Measurements from ENCODE around the gene ST6GALNAC3. TPM values are rescaled to one million over a fixed set of nuclear protein-coding genes. Genes with fewer than 3 reads are reported as not detected.

ST6GALNAC3 gene
- total RNA-seq, 6 experiments from 2014 or later: 1.4 to 3.2 (median 2.6) TPM

DNA sequence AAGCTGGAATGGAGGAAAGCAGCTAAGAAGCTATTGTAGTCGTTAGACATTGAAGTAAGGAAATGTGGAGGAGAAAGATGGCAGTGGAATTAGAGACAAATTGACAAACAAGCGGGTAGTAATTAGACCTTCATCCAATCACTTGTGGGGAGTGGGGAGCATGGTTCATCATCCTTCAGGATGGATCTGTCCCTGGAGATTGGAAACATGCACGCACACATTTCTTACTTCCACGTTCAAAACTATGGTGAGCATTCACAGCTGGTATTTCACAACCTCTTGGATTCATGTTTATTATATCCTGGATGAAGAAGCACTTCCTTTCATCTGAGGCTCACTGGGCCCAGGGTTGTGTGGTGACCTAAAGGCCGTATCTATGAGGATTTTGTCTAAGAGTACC, 188.1 kb downstream of the ST6GALNAC3 start:
- Histone ChIP-seq H3K4me1 (no peaks in the 10 kb centered on the region), H3K27ac (no peak overlapping the region), H3K36me3 (no peaks in the 10 kb centered on the region), H3K4me3 (no peak overlapping the region), H3K9me3 (no peaks in the 10 kb centered on the region), H3K27me3 (no peaks in the 10 kb centered on the region)
- intact Hi-C loops (cut with DNase I): no loop called here
- no peak for DNase-seq
- 65% methylated on average over 5 of the region's 5 CpGs for WGBS (ENCODE audit: insufficient coverage, low coverage, low lambda C conversion rate, missing lambda C conversion rate)
- ATAC-seq: no peak
- no peak for TF ChIP-seq POLR2A (IDR thresholded peaks at IDR 0.05)
- TF ChIP-seq, protein P1, sequence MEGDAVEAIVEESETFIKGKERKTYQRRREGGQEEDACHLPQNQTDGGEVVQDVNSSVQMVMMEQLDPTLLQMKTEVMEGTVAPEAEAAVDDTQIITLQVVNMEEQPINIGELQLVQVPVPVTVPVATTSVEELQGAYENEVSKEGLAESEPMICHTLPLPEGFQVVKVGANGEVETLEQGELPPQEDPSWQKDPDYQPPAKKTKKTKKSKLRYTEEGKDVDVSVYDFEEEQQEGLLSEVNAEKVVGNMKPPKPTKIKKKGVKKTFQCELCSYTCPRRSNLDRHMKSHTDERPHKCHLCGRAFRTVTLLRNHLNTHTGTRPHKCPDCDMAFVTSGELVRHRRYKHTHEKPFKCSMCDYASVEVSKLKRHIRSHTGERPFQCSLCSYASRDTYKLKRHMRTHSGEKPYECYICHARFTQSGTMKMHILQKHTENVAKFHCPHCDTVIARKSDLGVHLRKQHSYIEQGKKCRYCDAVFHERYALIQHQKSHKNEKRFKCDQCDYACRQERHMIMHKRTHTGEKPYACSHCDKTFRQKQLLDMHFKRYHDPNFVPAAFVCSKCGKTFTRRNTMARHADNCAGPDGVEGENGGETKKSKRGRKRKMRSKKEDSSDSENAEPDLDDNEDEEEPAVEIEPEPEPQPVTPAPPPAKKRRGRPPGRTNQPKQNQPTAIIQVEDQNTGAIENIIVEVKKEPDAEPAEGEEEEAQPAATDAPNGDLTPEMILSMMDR (IDR thresholded peaks at IDR 0.05): no peak

DNA sequence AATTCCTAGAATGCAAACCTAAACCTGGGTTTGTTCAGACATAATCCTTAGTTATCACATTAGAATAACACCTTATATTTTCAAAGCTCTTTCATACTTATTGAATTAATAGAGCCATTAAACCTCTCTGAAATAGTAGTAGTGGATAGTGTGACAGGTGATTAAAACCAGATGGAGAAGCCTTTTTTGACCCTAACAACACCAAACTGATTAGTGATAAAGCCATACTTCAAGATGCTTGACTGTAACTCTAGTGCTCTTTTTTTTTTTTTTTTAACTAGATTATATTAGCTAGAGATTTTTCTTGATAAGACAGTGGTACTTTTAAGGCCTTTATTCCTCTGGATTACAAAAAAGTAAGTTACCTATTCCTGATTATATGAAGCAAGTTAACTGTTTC, 190.1 kb downstream of the ST6GALNAC3 start:
- no peak overlapping the region for H3K27ac ChIP-seq
- H3K9me3 ChIP-seq: no peaks in the 10 kb centered on the region
- intact Hi-C loops (cut with DNase I): no loop called here
- TF ChIP-seq, protein P1 (IDR thresholded peaks at IDR 0.05): no peak
- TF ChIP-seq POLR2A (IDR thresholded peaks at IDR 0.05): no peak
- no peaks in the 10 kb centered on the region for H3K36me3 ChIP-seq
- H3K4me3 ChIP-seq: no peak overlapping the region
- no peaks in the 10 kb centered on the region for H3K27me3 ChIP-seq
- ATAC-seq: no peak
- no peaks in the 10 kb centered on the region for H3K4me1 ChIP-seq
- no peak for DNase-seq

DNA sequence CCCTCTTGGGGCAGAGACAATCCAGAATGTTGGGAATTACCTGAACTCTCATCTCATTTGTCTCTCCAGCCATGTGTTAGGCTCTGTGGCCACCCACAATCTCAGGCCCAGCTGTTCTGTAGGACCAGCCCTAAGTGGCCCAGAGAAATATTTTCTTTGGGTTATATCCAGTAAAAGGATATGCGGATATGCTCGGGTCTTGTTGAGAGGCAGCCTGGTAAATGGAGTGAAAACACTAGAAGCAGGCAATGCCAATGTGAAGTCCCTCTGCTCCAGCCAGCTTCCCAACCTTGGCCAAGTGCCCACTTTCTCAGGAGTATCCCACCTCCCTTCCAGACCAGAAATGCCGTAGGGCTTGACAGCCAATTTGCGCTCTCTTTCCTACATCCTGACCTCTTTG, 192.2 kb downstream of the ST6GALNAC3 start:
- DNase-seq: no peak
- no peaks in the 10 kb centered on the region for H3K4me1 ChIP-seq
- TF ChIP-seq, protein P1 (IDR thresholded peaks at IDR 0.05): no peak
- TF ChIP-seq POLR2A (IDR thresholded peaks at IDR 0.05): no peak
- H3K4me3 ChIP-seq: no peak overlapping the region
- H3K36me3 ChIP-seq: no peaks in the 10 kb centered on the region
- no peaks in the 10 kb centered on the region for H3K9me3 ChIP-seq
- no peaks in the 10 kb centered on the region for H3K27me3 ChIP-seq
- no peak for ATAC-seq
- H3K27ac ChIP-seq: no peak overlapping the region
- intact Hi-C loops (cut with DNase I): no loop called here
- 80% methylated on average over 2 of the region's 4 CpGs for WGBS (ENCODE audit: insufficient coverage, low coverage, low lambda C conversion rate, missing lambda C conversion rate)

DNA sequence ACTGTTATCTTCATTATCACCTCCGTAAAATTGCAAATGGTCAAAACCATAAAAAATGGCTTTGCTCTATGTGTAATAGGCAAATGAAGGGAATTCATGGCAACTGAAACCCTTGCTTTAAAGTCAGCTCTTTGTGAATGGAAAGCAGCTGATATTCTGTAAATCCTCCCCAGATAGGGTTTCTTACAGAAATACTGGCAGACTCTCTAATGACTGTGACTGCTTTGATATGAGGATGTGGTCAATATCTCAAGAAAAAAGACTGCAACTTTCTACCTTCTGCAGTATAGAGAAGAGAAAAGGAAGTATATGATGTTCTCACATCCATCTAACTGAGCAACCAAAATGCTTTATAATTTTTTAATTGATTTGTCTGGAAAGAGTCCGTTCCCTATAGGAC, 193.1 kb downstream of the ST6GALNAC3 start:
- H3K9me3 ChIP-seq: no peaks in the 10 kb centered on the region
- no peaks in the 10 kb centered on the region for H3K36me3 ChIP-seq
- intact Hi-C loops (cut with DNase I): no loop called here
- TF ChIP-seq POLR2A (IDR thresholded peaks at IDR 0.05): no peak
- TF ChIP-seq, protein P1 (IDR thresholded peaks at IDR 0.05): no peak
- no peak for DNase-seq
- no peak overlapping the region for H3K27ac ChIP-seq
- H3K4me1 ChIP-seq: no peaks in the 10 kb centered on the region
- no peak for ATAC-seq
- H3K27me3 ChIP-seq: no peaks in the 10 kb centered on the region
- no peak overlapping the region for H3K4me3 ChIP-seq
- 65% methylated on average over 2 of the region's 2 CpGs for WGBS (ENCODE audit: insufficient coverage, low coverage, low lambda C conversion rate, missing lambda C conversion rate)

DNA sequence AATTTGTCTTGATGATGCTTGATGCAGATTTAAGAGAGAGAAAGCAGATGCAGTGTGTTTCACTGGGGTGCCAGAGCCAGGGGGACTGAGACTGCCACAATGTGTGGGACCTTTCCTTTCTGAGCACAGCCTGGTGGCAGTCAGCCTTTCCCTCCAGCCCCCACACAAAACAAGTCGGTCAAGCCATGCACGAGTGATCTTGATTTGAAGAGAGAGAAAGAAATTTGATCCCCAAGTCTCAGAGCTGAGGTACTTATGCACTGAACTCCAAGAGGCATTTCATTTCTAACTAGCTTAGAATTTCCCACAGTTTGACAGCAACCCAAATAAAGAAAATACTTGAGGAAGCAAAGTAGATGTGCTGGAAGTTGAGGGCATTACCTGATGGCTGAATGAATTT, 193.8 kb downstream of the ST6GALNAC3 start:
- DNase-seq: no peak
- no peak for TF ChIP-seq POLR2A (IDR thresholded peaks at IDR 0.05)
- TF ChIP-seq, protein P1 (IDR thresholded peaks at IDR 0.05): no peak
- no peak overlapping the region for H3K27ac ChIP-seq
- no peak for ATAC-seq
- no peaks in the 10 kb centered on the region for H3K4me1 ChIP-seq
- H3K27me3 ChIP-seq: no peaks in the 10 kb centered on the region
- no peaks in the 10 kb centered on the region for H3K9me3 ChIP-seq
- intact Hi-C loops (cut with DNase I): no loop called here
- no peaks in the 10 kb centered on the region for H3K36me3 ChIP-seq
- no peak overlapping the region for H3K4me3 ChIP-seq
- WGBS (ENCODE audit: insufficient coverage, low coverage, low lambda C conversion rate, missing lambda C conversion rate): 32% methylated on average over 2 of the region's 2 CpGs
